ENCODE results near the gene ROR1.

DNA sequence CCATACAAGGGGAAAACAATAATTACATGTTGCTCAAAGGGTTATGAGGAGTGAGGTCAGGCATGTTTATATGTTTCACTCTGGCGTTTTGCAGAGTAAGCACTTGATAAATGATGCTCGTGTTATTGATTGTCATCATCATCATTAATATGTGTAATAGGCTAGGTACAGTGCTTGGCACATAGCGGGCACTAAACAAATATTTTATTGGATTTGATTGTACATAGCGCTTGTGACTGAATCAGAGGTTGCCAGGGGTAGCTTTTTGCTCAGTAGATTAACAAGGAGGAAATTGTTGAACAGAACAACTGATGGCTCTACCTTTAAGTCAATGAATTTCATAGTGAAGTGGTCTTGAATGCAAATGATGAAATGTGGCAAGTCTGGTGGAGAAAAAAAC, 91.7 kb downstream of the ROR1 start:
- TF ChIP-seq FOS (IDR thresholded peaks at IDR 0.05; ENCODE audit: borderline replicate concordance, insufficient read depth, low read length) (no peak), POLR2AphosphoS5 (IDR thresholded peaks at IDR 0.05; ENCODE audit: insufficient read depth, low read depth, low read length) (no peak), POLR2A (IDR thresholded peaks at IDR 0.05; ENCODE audit: low read depth, low read length) (no peak), GATA2 (IDR thresholded peaks at IDR 0.05; ENCODE audit: insufficient read depth, insufficient read length, low read depth, low read length) (no peak), MYC (IDR thresholded peaks at IDR 0.05; ENCODE audit: low read depth, low read length) (no peak), EZH2 (IDR thresholded peaks at IDR 0.05; ENCODE audit: borderline replicate concordance, low read depth, low read length, severe bottlenecking) (no peak), JUN (IDR thresholded peaks at IDR 0.05; ENCODE audit: borderline replicate concordance, insufficient read depth, insufficient read length, low read depth) (no peak)
- TF ChIP-seq, protein P1, sequence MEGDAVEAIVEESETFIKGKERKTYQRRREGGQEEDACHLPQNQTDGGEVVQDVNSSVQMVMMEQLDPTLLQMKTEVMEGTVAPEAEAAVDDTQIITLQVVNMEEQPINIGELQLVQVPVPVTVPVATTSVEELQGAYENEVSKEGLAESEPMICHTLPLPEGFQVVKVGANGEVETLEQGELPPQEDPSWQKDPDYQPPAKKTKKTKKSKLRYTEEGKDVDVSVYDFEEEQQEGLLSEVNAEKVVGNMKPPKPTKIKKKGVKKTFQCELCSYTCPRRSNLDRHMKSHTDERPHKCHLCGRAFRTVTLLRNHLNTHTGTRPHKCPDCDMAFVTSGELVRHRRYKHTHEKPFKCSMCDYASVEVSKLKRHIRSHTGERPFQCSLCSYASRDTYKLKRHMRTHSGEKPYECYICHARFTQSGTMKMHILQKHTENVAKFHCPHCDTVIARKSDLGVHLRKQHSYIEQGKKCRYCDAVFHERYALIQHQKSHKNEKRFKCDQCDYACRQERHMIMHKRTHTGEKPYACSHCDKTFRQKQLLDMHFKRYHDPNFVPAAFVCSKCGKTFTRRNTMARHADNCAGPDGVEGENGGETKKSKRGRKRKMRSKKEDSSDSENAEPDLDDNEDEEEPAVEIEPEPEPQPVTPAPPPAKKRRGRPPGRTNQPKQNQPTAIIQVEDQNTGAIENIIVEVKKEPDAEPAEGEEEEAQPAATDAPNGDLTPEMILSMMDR (IDR thresholded peaks at IDR 0.05; ENCODE audit: extremely low read depth in 1 of 2, insufficient read depth in 1 of 2, low read depth in 1 of 2, low read length in 2 of 2), result no peak
- TF ChIP-seq, protein P2, sequence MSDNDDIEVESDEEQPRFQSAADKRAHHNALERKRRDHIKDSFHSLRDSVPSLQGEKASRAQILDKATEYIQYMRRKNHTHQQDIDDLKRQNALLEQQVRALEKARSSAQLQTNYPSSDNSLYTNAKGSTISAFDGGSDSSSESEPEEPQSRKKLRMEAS (IDR thresholded peaks at IDR 0.05; ENCODE audit: insufficient read depth, insufficient read length), result no peak

Measured in endothelial cell of umbilical vein (primary cell).